ENCODE data around the gene WDR77. TPM values are rescaled to one million over a fixed set of nuclear protein-coding genes. Genes with fewer than 3 reads are reported as not detected.

WDR77 gene
- total and polyA plus RNA-seq, 4 donors: 21.3 to 37.1 (median 29.1) TPM

DNA sequence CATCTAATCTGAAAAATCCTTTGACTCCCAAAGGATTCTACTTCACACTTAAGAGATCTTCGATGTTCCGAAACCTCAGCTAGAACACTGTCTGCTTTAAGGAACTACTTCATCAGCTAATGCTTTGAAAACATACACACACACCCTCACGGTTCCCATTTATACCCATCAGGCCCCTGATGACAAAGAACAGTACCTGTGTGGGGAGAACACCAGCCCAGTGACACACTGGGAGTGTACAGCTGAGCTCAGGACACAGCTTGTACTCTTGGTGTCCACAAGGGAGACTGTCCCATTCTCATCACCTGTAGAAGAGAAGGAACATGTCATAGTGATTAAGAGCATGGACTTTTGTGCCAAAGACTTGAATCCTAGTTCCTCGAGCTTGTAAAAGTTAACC, 6.6 kb downstream of the WDR77 start:
- DNase-seq (no peak), ATAC-seq (ENCODE audit: insufficient read depth, low FRiP score) (no peak)
- peaks cover 0 to 6% (median 0%) of the 10 kb centered on the region in 5 donors for H3K4me1 ChIP-seq (ENCODE audit: control insufficient read depth in 5 of 5, insufficient read depth in 5 of 5, low read length in 5 of 5)
- TF ChIP-seq CTCF (IDR thresholded peaks at IDR 0.05; ENCODE audit: control extremely low read depth, extremely low read depth): no peak
- 80 to 91% methylated on average over 4 of the region's 4 CpGs for WGBS, 2 donors
- H3K9me3 ChIP-seq (ENCODE audit: control insufficient read depth in 4 of 4, insufficient read depth in 3 of 4, low read length in 3 of 4): no peaks in the 10 kb centered on the region
- peaks cover 31 to 42% (median 40%) of the 10 kb centered on the region in 4 donors for H3K36me3 ChIP-seq (ENCODE audit: control insufficient read depth in 4 of 4, insufficient read depth in 4 of 4, low read length in 4 of 4)
- H3K4me3 ChIP-seq: no peak overlapping the region
- no peak overlapping the region for H3K9ac ChIP-seq (ENCODE audit: insufficient read depth in 1 of 2, low read length in 2 of 2)
- H3K27ac ChIP-seq (ENCODE audit: low read depth in 1 of 2, low read length in 1 of 2): no peak overlapping the region
- no peaks in the 10 kb centered on the region for H3K27me3 ChIP-seq (ENCODE audit: control insufficient read depth in 3 of 3, insufficient read depth in 3 of 3, low read length in 2 of 3)

DNA sequence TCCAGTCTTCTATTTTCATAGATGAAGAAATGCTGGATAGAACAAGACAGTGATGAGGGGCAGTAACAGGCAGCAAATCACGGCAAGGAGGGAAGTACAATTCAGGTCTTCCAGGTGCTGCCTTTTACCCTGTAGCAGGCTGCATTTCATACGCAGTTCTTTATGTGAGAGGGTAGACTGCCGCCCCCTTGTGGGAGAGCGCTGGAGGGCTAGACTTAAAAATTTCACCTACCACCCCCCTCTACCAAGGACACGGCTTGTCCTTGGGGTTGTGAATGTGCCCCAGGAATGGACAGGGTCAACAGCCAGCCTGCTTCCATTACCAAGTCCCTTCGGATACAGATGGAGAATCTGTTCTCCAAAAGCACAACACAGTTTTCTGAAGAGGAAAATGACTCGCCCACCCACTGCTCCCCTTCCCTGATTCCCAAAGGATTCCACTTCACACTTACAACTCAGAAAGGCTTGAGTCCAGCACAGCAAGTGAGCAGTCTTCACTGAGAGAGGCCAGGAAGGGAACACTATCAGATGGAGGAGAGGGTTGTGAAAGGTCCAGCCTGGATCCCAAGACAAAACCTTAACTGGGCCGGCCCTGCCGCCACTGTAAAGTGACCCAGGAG, 7.4 kb downstream of the WDR77 start:
- 72% methylated on average over 9 of the region's 9 CpGs for WGBS, 2 donors
- Histone ChIP-seq H3K9ac (ENCODE audit: insufficient read depth in 1 of 2, low read length in 2 of 2) (no peak overlapping the region), H3K9me3 (ENCODE audit: control insufficient read depth in 4 of 4, insufficient read depth in 3 of 4, low read length in 3 of 4) (no peaks in the 10 kb centered on the region), H3K27ac (ENCODE audit: low read depth in 1 of 2, low read length in 1 of 2) (no peak overlapping the region), H3K27me3 (ENCODE audit: control insufficient read depth in 3 of 3, insufficient read depth in 3 of 3, low read length in 2 of 3) (no peaks in the 10 kb centered on the region), H3K4me3 (no peak overlapping the region), H3K36me3 (ENCODE audit: control insufficient read depth in 4 of 4, insufficient read depth in 4 of 4, low read length in 4 of 4) (peaks cover 31 to 42% (median 40%) of the 10 kb centered on the region in 4 donors), H3K4me1 (ENCODE audit: control insufficient read depth in 5 of 5, insufficient read depth in 5 of 5, low read length in 5 of 5) (no peaks in the 10 kb centered on the region)
- no peak for ATAC-seq (ENCODE audit: insufficient read depth, low FRiP score)
- peak; percentile 5 for TF ChIP-seq CTCF (IDR thresholded peaks at IDR 0.05; ENCODE audit: control extremely low read depth, extremely low read depth)
- peak in 2 of 3 donors; percentile 32 to 43 for DNase-seq

DNA sequence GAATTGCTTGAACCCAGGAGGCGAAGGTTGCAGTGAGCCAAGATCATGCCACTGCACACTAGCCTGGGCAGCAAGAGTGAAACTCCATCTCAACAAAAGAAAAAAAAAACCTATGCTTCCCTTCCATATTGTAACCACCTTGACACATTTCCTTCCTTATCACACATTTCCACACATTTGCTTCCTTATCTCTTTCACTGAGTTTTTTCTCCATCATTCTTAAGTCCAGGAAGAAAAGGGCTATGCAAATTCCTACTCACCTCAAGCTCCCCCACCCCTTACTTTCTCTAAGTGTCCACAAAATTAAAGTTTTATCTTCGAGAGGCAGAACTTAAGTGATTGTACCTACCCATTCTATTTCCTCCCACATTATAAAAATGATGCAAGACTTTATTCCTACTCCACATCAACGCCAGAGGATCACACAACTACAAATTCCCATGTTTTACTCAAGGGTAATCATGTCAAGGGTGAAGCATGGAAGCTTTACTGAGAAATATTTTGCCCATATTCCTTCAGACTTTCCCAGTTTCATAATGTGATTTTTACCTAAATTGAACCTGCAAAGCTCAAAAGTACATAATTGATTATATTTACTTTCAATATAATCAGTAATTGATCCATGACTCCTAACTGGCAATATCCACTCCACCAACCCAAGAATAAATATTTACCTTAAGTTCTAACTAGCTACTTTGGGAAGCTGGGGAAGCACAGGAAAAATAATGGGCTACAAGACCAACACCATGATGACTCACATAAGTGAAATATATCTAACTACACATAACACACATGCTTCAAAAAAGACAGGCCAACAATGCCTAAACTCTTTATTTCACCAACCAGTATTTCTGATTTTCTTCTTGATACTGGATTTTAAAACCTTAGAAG, 9.3 kb downstream of the WDR77 start:
- H3K27me3 ChIP-seq (ENCODE audit: control insufficient read depth in 3 of 3, insufficient read depth in 3 of 3, low read length in 2 of 3): no peaks in the 10 kb centered on the region
- no peak overlapping the region for H3K27ac ChIP-seq (ENCODE audit: low read depth in 1 of 2, low read length in 1 of 2)
- peaks cover 27 to 34% (median 33%) of the 10 kb centered on the region in 4 donors for H3K36me3 ChIP-seq (ENCODE audit: control insufficient read depth in 4 of 4, insufficient read depth in 4 of 4, low read length in 4 of 4)
- no peak overlapping the region for H3K9ac ChIP-seq (ENCODE audit: insufficient read depth in 1 of 2, low read length in 2 of 2)
- DNase-seq (no peak), ATAC-seq (ENCODE audit: insufficient read depth, low FRiP score) (no peak)
- no peak for TF ChIP-seq CTCF (IDR thresholded peaks at IDR 0.05; ENCODE audit: control extremely low read depth, extremely low read depth)
- no peaks in the 10 kb centered on the region for H3K9me3 ChIP-seq (ENCODE audit: control insufficient read depth in 4 of 4, insufficient read depth in 3 of 4, low read length in 3 of 4)
- WGBS, 2 donors: 53 to 76% methylated on average over 3 of the region's 3 CpGs
- no peaks in the 10 kb centered on the region for H3K4me1 ChIP-seq (ENCODE audit: control insufficient read depth in 5 of 5, insufficient read depth in 5 of 5, low read length in 5 of 5)
- H3K4me3 ChIP-seq: no peak overlapping the region
